Neural progenitor cell (in vitro differentiated cells): ENCODE data around the gene LMF2.

ENCODE experiments used
- EZH2 ChIP-seq: fragments of 200-600 bp; sonication (generic); IDR thresholded peaks from 2 replicates; pipeline ENCODE4 v1.6.1; 2017; ENCODE audit warnings: antibody characterized with exemption, mild to moderate bottlenecking, moderate library complexity
- TF ChIP-seq, protein P1 (sequence below): fragments of 200-600 bp; sonication (generic); IDR thresholded peaks from 2 replicates; pipeline ENCODE4 v1.5.1; 2017; ENCODE audit warnings: antibody characterized with exemption, mild to moderate bottlenecking

DNA sequence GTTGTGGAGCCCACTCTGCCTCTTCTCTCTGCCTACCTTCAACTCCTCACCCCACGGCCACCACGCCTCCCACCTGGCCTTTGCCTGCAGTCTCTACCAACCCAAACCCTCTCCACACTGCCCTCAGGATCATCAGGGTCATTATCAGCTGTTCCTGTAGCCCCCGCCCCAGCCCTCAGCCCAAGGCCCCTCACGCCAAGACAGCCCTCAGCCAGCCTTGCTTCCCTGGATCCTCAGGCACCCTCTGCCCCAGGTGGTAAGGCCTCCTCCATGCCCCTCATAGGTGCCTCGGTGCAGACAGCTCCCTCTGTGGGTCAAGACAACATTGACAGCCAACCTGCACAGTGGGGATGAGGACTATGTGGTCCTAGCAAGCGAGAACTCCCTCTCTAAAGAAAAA is 34.4 kb downstream of the LMF2 start:
- TF ChIP-seq, protein P1, sequence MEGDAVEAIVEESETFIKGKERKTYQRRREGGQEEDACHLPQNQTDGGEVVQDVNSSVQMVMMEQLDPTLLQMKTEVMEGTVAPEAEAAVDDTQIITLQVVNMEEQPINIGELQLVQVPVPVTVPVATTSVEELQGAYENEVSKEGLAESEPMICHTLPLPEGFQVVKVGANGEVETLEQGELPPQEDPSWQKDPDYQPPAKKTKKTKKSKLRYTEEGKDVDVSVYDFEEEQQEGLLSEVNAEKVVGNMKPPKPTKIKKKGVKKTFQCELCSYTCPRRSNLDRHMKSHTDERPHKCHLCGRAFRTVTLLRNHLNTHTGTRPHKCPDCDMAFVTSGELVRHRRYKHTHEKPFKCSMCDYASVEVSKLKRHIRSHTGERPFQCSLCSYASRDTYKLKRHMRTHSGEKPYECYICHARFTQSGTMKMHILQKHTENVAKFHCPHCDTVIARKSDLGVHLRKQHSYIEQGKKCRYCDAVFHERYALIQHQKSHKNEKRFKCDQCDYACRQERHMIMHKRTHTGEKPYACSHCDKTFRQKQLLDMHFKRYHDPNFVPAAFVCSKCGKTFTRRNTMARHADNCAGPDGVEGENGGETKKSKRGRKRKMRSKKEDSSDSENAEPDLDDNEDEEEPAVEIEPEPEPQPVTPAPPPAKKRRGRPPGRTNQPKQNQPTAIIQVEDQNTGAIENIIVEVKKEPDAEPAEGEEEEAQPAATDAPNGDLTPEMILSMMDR, result peak; percentile 40
- no peak for TF ChIP-seq EZH2
